NCI-H446 (cell line): Measurements from ENCODE around the gene KRTAP5-1.
"Not testable (repeated sequence)": the region's sequence is repeated elsewhere in the genome, so short reads cannot be mapped to it uniquely, and the experiment has no call there.

Experiments used
- DNase-seq, 2 experiments: peaks; one replicate each; lab custom pipeline; 2025; lab: John Stamatoyannopoulos, UW

Gene KRTAP5-1

DNA sequence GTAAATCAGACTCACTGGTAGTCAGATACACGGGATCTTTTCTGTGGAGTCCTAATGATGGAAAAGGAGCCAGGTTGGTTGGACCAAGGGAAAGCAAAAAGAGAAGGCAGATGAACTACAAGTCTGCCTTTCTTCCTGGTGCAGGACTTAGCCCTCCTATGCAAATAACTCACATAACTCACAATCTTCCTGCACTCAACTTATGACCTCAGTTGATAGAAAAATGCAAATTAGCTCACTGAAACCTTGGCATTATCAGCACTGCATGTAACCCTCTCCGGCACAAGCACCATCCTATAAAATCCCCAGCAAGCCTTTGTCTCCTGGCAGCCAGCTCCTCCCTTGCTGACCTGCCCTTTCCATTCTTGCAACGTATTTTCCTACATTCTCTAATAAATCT lies 16.6 kb upstream of the KRTAP5-1 start:
- DNase-seq = not testable (repeated sequence)

- DNase-seq = no peak
Observed at GRCh38 chr11:1600626-1601025, 15.5 kb upstream of the KRTAP5-1 start.

DNA sequence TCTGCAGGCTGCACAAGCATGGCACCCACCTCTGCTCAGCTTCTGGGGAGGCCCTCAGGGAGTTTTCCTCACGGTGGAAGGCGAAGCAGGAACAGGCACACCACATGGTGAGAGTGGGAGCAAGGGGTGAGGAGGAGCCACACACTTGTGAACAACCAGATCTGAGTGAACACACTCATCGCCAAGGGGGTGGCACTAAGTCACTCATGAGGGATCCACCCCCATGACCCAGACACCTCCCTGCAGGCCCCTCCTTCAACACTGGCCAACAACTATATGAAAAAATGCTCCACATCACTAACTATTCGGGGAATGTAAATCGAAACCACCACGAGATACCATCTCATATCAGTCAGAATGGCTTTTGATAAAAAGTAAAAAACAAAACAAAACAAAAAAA lies 13.7 kb upstream of the KRTAP5-1 start:
- DNase-seq = no peak

DNA sequence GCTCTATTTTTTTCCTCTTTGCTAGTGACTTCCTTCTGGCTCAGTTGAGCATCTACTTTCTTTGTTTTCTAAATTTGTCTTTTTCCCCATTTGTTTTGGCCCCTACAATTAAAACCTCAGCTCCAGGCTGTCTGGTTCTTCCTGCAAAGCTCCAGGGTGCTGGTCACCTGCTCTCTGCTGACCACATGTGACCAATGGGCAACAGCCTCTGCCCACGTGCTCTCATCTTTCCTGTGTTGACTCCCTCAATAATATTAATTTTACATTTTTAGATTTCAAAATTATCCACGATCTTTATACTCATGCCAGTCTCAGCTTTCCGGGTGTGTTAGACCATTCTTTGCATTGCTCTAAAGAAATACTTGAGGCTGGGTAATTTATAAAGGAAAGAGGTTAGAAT lies 13.3 kb upstream of the KRTAP5-1 start:
- not testable (repeated sequence) for DNase-seq

DNA sequence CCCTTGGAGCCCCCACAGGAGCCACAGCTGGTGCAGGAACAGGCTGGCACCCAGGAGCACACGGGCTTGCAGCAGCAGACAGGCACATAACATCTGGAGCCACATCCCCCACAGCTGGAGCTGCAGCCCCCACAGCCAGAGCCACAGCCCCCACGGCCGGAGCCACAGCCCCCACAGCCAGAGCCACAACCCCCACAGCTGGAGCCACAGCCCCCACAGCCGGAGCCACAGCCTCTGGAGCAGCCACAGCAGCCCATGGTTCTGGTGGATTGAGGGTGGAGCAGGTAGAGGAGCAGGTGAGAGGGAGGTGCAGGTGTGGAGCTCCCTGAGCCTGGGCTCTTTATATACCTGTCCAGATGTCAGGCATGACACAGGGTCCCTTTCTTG lies 12.9 kb upstream of the KRTAP5-1 start, which contains the start of gene KRTAP5-2:
KRTAP5-2 (minus strand) TSS at position 301 of the 387 bp plus-strand sequence; CDS start at position 257, 44 bp downstream.
- no peak for DNase-seq

DNA sequence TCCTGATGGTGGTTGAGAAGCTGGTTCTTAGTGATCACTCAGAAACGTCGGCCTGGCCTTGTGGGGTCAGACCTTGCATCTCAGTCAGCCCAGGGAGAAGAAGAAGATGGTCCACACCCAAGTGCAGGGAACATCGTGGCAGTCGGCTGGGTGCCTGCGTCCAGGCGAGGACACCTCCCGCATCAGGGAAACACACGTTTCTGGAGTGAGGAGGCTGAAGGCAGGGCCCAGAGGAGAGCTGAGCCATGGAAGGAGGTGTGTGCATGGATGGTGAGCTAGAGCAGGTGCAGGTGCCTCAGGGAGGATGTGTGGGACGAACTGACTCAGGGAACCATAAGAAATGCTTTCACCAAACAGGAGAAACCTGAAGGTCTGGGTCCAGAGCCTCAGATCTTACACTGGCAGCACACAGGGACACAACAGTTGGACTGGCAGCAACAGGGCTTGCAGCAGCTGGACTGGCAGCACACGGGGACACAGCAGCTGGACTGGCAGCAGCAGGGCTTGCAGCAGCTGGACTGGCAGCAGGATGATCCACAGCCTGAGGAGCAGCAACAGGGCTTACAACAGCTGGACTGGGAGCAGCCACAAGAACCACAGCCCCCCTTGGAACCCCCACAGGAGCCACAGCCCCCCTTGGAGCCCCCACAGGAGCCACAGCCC lies 12.4 kb upstream of the KRTAP5-1 start:
- DNase-seq = no peak

- not testable (repeated sequence) for DNase-seq
Observed at GRCh38 chr11:1596576-1597121, 11.6 kb upstream of the KRTAP5-1 start.

DNA sequence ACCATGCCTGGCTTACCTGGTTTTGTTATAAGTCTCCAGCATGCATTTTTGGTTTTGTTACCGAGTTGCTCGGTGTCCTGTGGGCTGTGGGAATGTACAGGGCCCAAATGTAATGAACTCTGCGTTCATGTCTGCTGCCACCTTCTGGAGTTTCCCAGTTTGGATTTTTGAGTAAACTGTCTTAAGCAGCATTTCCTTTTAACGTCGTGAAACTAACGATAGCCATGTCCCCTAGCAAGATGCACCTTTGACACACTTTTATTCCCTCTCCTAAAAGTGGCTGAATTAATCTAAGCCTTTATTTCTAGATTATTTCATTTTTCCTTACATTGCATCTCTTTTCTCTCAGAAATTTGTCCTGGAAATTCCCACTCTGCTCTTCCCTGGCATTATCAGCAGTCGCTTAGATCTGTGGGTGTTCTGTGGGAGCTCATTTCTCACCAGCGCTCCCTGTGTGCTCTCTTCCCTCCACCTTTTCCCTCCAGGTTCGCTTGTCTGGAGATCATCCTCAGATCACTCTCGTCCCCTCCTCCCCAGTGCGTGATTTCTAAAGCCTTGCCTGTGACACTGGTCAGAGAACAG lies 11.0 kb upstream of the KRTAP5-1 start:
- DNase-seq = not testable (repeated sequence)

GRCh38 chr11:1592628-1593027 lies 7.5 kb upstream of the KRTAP5-1 start:
- DNase-seq = no peak

GRCh38 chr11:1589996-1590395 lies 4.9 kb upstream of the KRTAP5-1 start:
- DNase-seq = no peak

DNA sequence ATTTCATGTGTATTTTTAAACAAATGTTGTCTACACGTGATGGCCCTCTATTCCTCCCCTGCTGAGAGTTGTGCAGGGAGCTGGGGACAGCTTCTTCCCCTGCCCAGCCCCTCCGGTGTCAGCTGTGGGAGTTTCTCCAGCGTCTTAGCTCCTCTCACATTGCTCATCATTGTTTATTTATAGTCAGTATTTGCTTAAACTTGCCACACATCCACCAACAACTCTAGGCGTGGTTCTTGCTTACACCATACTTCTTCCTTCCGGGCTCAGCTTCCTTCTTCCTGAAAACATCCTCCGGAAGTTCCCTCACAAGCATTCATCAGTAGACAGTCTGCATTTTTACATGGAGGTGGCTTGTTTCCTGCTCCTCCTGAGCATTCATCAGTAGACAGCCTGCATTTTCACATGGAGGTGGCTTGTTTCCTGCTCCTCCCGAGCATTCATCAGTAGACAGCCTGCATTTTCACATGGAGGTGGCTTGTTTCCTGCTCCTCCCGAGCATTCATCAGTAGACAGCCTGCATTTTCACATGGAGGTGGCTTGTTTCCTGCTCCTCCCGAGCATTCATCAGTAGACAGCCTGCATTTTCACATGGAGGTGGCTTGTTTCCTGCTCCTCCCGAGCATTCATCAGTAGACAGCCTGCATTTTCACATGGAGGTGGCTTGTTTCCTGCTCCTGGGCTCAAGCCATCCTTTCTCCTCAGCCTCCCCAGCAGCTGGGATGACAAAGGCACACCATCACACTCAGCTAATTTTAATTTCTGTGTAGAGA lies 4.3 kb upstream of the KRTAP5-1 start:
- DNase-seq = not testable (repeated sequence)

GRCh38 chr11:1586699-1587098 lies 1.6 kb upstream of the KRTAP5-1 start:
- DNase-seq = no peak

DNA sequence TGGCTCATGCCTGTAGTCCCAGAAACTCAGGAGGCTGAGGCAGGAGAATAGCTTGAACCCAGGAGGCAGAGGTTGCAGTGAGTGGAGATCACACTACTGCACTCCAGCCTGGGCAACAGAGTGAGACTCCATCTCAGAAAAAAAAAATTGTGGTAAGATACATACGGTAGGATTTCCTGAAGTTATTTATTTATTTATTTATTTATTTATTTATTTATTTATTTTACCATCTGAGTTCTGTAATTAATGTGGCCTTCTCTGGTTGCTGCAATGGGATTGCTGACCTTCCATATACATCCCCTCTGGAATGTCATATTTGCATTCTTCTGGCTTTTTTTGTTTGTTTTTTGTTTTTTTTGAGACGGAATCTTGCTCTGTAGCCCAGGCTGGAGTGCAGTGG lies 2.2 kb downstream of the KRTAP5-1 start:
- DNase-seq = not testable (repeated sequence)

DNA sequence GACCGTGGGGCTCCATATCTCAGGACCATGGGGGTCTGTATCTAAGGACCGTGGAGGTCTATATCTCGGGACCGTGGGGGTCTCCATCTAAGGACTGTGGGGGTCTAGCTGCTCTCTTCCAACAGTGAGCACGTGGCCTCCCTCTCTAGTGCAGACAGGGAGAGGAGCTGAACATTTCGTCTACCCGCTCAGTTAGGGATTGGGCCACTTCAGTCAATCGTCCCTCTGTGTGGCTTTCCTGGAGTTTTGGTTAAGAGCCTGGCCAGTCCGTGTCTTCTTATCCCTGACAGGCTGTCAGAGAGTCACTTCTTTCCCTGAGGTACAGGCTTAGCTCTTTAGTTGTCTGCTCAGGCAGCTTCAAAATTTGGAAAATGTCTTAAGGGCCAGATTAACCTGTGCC lies 3.1 kb downstream of the KRTAP5-1 start:
- DNase-seq = no peak

DNA sequence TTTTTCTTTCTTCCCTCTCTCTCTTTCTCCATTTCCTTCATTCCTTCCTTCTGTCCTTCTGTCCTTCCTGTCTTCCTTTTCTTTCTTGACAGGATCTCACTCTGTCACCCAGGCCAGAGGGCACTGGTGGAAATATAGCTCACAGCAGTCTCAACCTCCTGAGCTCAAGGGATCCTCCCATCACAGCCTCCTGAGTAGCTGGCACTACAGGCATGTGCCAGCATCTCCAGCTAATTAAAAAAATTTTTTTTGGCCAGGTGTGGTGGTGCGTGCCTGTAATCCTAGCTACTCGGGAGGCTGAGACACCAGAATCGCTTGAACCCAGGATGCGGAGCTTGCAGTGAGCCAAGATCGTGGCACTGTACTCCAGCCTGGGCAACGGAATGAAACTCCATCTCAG lies 8.3 kb downstream of the KRTAP5-1 start:
- DNase-seq = no peak

DNA sequence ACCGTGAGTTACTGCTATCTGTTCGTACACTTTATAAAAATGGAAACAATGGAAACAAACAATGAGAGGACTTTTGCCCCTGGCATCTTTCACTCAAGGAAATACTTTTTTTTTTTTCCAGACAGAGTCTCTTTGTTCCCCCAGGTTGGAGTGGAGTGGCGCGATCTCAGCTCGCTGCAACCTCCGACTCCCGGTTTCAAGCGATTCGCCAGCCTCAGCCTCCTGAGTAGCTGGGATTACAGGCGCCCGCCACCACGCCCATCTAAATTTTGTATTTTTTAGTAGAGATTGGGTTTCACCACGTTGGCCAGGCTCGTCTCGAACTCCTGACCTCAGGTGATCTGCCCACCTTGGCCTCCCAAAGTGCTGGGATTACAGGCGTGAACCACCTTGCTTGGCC lies 9.3 kb downstream of the KRTAP5-1 start:
- not testable (repeated sequence) for DNase-seq

DNA sequence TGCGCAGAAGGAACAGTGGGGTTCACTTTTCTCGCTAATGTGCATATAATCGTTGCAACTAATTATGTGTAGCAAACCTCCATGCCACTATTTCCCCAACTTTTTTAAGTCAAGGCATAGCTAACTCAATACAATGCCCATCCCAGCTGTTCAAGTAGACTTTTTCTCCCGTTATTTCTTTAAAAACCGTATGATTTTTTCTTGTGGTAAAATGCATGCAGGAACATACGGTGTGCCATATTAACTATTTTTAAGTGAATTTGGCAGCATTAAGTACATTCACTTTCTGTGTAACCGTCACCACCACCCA lies 10.2 kb downstream of the KRTAP5-1 start:
- no peak for DNase-seq

GRCh38 chr11:1574238-1574932 lies 10.7 kb downstream of the KRTAP5-1 start:
- DNase-seq = peak in 1 of 2 experiments; percentile 48

DNA sequence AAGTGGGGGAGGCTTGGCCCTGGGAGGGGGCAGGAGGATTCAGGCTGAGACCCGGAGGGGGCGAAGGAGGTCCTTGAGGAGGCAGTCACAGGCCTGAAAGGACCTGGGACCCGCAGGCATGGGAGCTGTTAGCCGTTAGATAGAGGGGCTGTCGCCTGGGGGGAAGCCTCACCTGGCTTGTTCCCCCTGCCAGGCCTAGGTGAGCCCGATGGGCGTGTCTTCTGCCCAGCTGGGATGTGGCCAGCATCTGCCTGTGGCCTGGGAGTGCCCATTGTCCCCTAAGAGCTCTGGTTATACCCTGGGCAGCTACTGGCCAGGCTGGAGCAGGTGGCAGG lies 11.2 kb downstream of the KRTAP5-1 start:
- peak in 1 of 2 experiments; percentile 37 for DNase-seq

DNA sequence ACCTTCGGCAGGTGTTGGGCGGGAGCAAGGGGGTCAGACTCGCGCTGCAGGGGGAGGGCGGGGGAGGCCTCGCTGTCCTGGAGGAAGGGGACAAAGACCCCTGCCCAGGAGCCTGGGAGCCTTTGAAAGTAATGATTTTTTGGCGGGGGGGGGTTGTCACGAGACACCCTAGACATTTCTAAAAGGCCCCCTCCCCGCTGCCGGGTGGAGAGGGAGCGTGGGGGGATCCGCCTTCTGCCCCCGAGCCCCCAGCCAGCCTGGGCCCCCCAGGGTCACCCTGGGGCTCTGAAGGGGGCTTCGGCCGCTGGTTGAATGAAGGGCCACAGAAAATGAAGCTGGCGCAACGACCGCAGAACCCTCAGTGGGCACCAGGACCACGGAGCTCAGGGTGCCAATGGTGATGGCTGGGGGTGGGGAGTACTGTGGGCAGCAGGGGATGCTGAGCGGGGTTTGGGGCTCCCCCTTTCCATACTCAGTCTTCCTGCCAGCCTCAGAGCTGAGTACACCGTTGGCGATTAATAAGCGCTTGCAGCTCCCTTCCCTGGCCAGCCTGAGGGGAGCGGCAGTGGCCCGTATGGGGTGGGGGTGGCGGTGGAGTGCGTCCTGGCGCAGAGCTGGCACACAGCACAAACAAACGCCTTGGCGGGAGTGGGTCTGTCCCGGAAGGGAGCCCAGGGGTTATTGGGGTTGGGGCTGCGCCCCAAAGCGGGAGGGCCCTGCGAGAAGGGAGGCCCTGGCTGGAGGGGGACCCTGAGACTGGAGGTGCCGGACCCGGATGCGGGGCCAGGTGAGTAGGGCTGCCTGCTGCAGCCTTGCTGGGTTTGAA lies 11.8 kb downstream of the KRTAP5-1 start:
- DNase-seq = no peak
